NCI-H524 (cell line): ENCODE measurements around the gene CENPS.
"Not testable (repeated sequence)": the region's sequence is repeated elsewhere in the genome, so short reads cannot be mapped to it uniquely, and the experiment has no call there.

ENCODE experiments used
- DNase-seq, 2 experiments: peaks; one replicate each; lab custom pipeline; 2025; lab: John Stamatoyannopoulos, UW

The CENPS gene

GRCh38 chr1:10419351-10419750, 10.9 kb upstream of the CENPS start:
- DNase-seq, result no peak

DNA sequence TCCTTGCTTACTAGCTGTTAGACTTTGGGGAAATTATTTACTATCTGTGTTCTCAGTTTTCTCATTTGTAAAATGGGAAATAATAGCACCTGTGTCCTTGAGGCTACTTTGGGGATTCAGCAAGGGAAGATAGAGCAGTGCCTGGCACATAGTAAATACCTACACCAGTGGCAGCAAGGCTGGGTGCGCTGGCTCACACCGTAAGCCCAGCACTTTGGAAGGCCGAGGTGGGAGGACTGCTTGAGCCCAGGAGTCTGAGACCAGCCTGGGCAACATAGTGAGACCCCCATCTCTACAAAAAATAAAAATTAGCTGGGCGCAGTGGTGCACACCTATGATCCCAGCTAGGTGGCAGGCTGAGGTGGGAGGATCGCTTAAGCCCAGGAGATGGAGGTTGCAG, 8.6 kb upstream of the CENPS start:
- no peak for DNase-seq

GRCh38 chr1:10424034-10424433, 6.2 kb upstream of the CENPS start:
- no peak for DNase-seq

DNA sequence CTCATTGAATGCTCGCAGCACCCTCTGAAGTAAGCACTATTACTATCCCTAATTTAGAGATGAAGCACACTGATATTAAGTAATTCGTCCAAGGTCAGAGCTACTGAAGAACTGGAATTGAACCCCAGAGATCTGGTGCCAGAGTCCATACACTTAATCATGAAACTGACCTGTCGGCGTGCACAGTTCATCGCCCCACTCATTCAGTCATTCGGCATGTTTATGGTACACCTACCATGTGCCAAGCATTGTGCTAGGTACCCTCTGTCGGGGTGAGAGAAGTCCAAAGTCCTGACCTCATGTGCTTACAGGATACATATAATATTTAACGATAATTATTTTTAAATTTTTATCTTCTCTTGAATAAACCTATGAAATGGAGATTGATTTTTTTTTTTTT, 5.6 kb upstream of the CENPS start:
- no peak for DNase-seq

DNA sequence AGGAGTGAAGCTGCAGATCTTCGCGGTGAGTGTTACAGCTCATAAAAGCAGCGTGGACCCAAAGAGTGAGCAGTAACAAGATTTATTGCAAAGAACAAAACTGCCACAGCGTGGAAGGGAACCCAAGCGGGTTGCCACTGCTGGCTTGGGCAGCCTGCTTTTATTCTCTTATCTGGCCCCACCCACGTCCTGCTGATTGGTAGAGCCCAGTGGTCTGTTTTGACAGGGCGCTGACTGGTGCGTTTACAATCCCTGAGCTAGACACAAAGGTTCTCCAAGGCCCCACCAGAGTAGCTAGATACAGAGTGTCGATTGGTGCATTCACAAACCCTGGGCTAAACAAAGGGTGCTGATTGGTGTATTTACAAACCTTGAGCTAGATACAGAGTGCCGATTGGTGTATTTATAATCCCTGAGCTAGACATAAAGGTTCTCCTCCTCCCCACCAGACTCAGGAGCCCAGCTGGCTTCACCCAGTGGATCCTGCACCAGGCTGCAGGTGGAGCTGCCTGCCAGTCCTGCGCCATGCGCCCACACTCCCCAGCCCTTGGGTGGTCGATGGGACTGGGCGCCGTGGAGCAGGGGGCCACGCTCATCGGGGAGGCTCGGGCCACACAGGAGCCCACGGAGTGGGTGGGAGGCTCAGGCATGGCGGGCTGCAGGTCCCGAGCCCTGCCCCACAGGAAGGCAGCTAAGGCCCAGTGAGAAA, 4.3 kb upstream of the CENPS start:
- DNase-seq, result peak in 1 of 2 experiments; percentile 37

- not testable (repeated sequence) for DNase-seq
Observed at GRCh38 chr1:10426535-10426848, 3.7 kb upstream of the CENPS start.

- no peak for DNase-seq
Observed at GRCh38 chr1:10428984-10429383, 1.2 kb upstream of the CENPS start.

- DNase-seq, result no peak
Observed at GRCh38 chr1:10429868-10430215, 391 bp upstream of the CENPS start.

GRCh38 chr1:10431070-10431730, 967 bp downstream of the CENPS start:
- peak in 1 of 2 experiments; percentile 46 for DNase-seq

DNA sequence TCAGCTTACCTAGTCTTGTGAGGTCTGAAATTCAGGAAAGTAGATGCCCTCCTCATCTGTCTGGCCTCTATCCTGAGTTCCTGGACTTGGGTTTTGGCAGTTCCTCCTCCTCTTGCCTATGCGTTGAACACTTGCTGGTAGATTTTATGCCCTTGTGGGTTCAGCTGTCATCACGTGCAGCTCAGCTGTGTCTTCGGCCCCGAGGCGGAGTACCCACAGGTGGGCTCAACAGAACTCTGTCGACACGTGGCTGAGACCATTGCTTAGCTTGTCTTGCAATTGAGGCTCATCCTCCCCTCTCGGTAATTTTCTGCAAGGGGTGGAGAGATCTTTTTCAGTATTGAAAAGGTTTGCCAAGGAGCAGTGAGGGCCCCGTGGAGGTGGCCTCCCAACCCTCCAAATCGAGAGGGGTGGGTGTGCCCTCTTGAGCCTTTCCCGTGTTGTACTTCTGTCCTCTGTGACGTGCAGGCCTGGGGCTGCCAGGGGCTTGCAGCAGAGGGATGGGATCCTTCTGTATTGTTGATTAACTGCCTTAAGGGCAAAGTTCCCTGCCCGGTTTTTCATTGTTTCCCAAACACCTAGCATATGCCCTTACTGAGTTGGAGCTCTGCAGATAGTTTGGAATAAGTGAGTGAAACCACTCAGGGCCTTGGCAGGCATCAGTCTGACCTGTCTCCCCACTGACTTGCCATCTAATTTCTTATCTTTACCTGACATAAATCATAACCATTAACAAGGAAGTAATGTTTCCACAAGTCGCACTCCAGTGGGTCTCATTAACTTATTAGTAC, 2.9 kb downstream of the CENPS start:
- no peak for DNase-seq

GRCh38 chr1:10433790-10434189, 3.6 kb downstream of the CENPS start:
- DNase-seq, result no peak

GRCh38 chr1:10434590-10434989, 4.4 kb downstream of the CENPS start:
- DNase-seq, result no peak

DNA sequence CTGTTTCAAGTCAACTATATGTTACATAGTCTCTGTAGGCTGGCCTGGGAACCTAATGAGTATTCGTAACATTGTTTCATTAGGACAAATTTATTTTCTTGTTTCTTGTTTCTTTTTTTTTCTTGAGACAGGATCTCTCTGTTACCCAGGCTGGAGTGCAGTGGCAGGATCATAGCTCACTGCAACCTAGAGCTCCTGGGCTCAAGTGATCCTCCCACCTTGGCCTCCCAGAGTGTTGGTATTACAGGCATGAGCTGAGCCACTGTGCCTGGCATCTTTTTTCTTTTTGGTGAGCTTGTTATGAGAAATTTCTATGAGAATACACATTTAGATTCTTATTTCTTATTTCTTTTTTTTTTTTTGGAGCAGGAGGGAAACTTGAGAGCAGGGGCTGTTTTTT, 6.8 kb downstream of the CENPS start:
- no peak for DNase-seq

DNA sequence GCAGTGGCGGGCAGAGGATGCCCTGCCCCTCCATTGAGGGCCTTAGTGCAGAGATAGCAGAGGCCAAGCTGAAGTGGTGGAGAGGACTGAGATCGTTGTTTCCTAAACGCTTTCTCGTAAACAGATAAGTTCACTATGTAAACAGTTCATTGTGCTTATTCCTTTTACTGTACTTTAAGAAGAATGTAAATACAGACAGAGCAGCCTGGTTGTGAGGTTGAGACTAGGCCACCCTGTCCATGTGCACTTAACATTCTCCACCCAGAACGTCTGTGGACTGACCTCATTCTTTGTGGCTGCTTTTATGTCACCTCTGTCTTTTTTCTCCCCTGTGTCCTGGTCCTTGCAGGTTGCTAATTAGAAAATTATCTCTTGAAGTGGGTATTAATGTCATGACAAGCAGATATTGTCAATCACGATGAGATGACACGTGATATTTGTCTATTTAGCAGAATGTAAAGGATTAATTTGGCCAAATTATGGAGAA, 8.5 kb downstream of the CENPS start:
- DNase-seq, result no peak

DNA sequence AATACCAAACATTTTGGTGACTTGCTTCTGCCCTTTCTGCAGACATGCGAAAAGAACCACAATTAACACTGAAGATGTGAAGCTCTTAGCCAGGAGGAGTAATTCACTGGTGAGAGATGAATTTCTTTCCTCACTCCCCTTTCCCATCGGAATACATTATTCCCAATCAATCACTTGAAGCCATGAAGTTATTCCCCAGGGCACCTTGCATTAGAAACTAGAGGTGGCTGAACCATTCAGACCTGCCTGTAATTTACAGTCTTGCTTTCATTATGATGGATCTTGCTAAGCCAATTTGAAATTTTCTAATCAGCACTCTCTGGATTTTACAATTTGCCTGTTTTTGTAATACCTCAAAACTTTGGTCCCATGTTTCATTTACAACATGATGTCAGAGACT, 10.1 kb downstream of the CENPS start:
- DNase-seq, result no peak

DNA sequence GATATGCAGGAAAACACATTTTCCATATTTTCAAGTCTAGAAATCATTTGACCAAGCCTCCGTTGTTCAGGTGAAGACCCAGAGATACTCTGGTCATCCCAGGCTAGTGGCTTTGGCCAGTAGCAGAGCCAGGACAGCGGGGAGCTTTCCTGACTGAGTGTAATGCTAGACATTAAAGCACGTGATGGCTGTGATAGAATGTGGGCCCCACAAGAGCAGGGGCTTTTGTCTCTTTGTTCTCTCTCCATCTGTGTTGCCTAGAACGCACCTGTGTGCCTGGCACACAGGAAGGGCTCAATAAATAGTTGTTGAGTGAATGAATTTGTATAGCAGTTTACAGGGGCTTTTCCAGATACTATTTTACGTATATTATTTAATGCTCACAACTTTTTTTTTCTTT, 10.6 kb downstream of the CENPS start:
- no peak for DNase-seq

DNA sequence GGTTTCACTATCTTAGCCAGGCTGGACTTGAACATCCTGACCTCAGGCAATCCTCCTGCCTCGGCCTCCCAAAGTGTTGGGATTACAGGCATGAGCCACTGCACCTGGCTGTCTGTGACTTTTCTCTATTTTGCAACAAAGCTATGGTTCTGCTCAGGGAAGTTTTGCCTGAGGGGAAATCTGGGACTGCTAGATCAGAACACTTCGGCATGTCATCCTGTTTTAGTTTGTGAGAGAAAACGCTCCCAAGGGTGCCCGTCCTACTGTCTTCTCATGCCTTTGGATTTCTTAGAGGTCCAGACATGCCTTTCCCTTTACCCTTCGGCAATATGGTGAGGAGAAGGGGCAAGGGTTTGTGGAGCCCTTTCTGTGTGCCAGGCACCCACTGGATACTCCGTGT, 14.0 kb downstream of the CENPS start:
- DNase-seq, result no peak

- no peak for DNase-seq
Observed at GRCh38 chr1:10444795-10445397, 14.7 kb downstream of the CENPS start.

DNA sequence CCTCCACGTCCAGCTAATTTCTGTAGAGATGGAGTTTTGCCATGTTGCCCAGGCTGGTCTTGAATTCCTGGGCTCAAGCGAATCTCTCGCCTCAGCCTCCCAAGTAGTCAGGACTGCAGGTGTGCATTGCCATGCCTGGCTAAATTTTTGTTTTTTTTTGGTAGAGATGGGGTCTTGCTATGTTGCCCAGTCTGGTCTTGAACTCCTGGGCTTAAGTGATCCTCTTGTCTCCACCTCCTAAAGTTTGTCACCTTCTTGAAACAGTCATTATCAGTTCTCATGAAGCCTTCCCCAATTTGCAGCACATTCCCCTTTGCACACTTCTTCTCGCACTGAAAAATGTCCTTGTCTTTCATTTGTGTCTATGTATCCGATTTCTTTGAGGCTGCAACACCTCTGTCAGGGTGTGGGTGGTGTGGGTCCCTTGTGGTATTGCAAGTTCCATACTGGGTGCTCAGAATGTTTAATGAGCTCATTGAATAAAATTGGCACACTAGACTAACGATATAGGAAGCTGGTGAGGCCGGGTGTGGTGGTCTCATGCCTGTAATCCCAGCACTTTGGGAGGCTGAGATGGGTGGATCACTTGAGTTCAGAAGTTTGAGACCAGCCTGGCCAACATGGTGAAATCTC, 16.7 kb downstream of the CENPS start:
- DNase-seq, result no peak

- no peak for DNase-seq
Observed at GRCh38 chr1:10449751-10450150, 19.5 kb downstream of the CENPS start, which contains the start of gene CORT. CORT (plus strand) TSS chr1:10450031; CDS start chr1:10450224, 193 bp downstream.

DNA sequence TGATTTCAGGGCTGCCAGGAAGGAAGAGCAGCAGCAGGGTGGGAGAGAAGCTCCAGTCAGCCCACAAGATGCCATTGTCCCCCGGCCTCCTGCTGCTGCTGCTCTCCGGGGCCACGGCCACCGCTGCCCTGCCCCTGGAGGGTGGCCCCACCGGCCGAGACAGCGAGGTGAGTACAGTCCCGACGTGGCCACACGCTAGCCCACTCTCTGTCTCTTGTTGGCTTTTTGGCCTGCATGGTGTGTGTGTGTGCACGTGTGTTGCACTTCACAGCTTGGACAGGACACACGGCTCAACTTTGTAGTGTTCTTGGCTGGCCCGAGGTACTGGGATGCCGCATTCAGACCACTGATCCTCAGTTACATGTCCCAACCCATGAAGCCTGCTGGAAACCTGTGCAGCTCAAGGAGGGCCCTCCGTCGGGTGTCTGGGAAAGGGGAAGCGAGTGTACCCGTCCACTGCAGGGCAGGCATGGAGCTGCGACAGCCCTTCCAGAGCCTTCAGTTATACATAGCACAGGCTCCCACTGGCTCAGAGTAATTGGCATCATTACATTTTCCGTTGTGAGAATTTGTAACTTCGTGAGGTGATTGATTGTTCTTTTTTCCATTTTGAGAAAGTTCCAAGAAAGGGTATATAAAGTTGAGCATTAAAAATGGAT, 20.1 kb downstream of the CENPS start:
- DNase-seq, result no peak

DNA sequence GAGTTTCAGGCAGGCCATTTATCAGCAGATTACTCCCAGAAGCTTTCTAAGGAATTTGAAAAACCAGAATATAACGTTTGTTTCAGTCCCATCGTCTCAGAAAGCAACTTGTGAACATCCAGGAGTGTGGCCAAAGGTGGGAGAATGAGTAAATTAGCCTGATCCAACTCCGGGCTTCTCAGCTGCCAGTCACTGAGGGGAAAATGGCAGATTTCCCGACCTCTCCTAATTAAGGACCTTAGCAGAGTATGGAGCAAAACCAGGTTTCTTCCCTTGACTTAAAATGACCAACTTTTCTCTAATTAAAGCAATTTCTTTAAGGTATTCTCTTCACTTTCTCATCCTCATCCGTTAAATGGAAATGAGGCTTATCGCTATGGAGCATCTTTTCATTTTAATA, 20.6 kb downstream of the CENPS start:
- no peak for DNase-seq
